ENCODE measurements around the gene CHAC1.
"Not testable (repeated sequence)": the region's sequence is repeated elsewhere in the genome, so short reads cannot be mapped to it uniquely, and the experiment has no call there.

The CHAC1 gene

DNA sequence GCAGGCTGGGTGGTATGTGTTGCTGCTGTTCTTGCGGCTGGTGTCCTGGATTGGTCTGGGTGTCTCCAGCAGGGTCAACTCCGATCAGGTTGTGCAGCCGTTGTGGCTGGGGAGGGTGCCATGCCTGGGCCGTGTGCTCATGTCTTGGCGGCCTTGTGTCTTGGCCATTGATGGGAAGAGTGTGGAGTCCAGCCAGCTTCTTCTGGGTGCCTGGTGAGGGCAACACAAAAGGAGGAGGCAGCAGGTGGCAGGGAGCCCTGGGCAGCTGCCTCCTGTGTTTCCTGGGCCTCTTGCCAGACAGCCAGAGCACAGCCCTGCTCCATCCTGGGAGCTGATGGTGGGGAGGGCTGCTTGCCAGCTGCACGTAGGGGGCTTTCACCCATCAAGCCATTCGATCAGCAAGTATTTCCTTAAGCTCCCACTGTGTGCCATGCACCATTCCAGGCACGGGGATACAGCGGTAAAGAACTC is 4.3 kb downstream of the CHAC1 start:
- DNase-seq (ENCODE audit: low spot score), result no peak

DNA sequence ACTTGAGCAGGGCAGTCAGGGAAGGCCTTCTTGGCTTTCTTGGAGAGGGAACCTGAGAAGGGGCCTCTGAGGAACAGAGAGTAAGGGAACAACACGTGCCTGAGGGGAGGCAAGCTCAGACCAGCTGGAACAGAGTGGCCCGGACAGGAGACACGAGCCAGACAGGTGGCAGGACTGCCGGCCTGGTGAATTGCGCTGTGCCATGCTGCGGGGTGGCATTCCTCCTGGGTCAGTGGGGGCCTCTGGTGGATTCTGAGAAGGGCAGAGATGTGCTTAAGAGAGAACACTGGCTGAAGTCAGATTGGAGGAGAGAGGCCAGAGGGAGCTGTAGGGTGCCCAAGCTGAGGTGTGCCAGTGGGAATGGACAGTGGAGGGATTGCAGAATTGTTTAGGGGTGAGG is 4.9 kb downstream of the CHAC1 start:
- DNase-seq (ENCODE audit: low spot score), result no peak

DNA sequence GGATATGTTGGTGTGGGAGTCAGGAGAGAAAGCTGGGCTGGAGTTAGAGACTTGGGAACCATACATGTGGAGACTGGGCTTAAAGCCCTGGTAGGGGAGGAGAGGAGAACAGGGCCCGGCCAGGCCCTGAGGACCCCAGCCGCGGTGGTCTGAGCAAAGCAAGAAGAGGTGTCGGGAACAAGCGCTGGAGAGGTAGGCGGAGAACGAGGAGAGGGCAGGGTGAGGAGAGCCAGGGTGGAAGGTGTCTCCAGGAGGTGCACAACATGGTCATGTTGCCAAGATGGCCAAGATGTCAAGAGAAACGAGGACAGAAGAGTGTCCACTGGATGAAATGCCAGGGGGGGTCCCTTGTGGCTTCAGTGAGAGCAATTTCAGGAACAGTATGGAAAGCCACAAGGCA is 5.5 kb downstream of the CHAC1 start:
- no peak for DNase-seq (ENCODE audit: low spot score)

DNA sequence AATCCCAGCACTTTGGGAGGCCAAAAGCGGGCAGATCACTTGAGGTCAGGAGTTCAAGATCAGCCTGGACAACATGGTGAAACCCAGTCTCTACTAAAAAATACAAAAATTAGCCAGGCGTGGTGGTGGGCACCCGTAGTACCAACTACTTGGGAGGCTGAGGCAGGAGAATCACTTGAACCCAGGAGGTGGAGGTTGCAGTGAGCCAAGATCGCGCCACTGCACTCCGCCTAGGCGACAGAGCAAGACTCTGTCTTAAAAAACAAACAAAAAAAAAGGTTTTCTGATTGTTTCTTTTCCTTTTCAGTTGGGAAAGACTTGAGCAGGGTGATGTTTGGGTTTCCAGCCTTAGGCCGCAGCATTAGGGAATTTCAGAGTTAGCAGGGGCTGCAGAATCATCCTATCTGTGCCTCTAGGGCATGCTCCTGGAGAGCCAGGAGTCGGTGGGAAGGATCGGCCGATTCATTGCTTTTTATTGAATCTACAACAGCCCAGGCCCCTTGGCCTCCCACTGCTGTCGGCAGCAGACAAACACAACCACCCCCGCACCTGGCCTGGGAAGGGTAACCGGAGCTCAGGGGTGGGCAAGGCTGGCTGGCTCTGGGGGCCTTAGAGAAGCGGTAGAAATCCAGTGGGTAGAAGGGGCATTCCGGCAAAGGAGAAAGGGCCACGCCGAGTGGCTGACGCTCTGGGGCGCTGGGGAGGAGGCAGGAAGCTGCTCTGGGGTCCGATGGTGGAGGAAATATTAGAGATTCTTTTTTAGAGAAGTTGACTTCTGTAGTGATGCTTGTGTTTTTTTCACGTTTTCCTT is 6.3 kb downstream of the CHAC1 start:
- no peak for DNase-seq (ENCODE audit: low spot score)

DNA sequence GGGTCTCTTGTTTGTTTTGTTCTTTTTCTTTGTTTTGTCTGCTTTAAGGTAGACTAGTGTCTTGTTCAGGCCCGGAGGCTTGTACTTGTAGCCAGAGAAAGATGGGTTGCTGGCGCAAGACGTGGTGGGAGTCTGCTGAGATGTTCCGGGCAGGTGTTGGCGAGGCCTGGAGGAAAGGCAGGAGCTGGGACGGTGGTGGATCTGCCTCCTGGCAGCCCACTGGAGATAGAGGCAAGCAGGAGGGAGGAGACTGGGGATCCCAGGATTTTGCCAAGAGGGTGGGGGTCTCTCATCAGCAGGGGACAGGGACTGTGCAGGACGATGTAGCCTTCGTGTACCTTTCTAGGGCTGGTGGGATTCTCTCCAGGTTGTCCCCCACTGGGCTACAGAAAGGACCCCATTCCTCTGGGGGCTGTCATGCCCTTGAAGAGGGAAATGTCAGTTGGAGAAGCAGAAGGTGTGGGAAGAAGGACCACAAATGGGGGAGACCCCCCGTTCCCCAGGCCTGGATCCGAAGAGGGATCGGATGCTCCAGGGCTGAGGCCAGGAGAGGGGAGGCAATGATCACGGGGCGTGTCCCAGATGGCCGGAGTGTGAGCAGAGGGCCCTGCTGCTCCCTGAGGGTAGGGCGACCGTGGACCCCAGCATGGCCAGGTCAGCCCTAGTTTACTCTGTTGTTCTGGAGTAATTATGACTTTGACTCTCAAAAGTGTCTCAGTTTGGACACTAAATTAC is 7.0 kb downstream of the CHAC1 start:
- DNase-seq (ENCODE audit: low spot score), result no peak

DNA sequence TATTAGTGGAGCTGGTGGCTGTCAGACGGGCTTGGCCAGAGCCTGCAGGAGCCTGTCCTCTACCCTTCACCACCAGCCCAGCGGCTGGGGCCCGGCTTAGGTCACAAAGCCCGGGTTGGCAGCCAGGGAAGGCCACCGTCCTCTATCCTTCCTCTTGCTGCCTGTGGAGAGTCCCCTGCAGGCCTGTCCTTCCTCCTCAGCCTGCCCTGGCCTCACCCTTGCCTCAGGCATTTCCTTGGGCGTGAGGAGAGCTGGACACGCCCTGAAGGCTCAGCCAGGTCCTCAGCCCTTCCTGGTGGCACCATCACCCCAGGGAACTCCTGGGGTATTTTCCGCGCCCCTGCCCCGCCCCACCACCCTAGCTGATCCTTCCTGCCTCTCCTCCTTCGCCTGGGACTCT is 7.7 kb downstream of the CHAC1 start:
- DNase-seq (ENCODE audit: low spot score), result no peak

DNA sequence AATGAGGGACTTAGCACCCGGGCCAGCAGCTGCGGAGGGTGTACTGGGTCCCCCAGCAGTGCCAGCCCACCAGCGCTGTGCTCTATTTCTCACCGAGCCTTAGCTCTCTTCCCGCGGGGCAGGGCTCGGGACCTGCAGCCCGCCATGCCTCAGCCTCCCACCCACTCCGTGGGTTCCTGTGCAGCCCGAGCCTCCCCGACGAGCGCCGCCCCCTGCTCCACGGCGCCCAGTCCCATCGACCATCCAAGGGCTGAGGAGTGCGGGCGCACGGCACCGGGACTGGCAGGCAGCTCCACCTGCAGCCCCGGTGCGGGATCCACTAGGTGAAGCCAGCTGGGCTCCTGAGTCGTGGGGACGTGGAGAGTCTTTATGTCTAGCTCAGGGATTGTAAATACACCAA is 8.5 kb downstream of the CHAC1 start:
- DNase-seq (ENCODE audit: low spot score), result not testable (repeated sequence)

DNA sequence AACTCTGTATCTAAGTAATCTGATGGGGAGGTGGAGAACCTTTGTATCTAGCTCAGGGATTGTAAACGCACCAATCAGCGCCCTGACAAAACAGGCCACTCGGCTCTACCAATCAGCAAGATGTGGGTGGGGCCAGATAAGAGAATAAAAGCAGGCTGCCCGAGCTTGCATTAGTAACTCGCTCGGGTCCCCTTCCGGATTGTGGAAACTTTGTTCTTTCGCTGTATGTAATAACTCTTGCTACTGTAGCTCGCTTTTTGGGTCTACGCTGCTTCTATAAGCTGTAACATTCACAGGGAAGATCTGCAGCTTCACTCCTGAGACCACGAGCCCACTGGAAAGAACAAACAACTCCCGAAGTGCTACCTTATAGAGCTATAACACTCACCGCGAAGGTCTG is 9.0 kb downstream of the CHAC1 start:
- DNase-seq (ENCODE audit: low spot score), result not testable (repeated sequence)

DNA sequence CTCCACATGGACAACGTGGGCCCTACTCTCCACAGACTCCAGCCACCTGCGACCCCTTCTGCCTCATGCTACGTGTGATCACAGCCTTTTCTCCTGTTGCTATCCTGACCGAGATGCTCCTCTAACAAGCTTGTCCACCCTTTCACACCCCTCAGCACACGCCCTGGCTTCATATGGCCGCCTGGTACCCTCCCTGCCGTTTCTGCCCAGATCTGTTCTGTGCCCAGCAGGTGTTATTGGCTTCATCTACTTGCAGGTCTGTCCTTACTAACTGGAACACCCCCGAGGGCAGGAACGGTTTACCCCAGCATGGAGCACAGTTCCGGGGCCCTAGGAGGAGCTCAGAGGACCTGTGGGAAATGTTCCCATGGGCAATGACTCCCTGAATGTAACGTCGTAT is 9.9 kb downstream of the CHAC1 start:
- no peak for DNase-seq (ENCODE audit: low spot score)

DNA sequence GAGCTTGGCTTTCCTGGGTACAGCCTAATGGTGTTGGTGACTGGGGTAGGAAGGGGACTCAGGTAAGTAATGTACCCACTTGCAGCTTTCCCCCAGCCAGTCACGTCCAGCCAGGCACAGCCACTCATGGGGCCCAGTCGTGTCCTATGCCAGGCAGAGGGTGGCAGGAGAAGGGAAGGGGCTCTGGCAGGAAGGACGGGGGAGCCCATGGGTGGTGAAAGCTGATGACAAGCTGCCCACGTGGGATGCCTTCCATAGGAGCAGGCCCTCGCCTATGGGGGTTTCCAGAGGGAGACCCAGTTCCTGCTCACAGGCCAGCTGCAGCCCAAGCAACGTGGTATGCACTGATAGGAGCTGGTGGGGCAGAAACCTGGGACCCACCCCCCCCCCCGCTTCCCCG is 10.7 kb downstream of the CHAC1 start:
- DNase-seq (ENCODE audit: low spot score), result no peak

DNA sequence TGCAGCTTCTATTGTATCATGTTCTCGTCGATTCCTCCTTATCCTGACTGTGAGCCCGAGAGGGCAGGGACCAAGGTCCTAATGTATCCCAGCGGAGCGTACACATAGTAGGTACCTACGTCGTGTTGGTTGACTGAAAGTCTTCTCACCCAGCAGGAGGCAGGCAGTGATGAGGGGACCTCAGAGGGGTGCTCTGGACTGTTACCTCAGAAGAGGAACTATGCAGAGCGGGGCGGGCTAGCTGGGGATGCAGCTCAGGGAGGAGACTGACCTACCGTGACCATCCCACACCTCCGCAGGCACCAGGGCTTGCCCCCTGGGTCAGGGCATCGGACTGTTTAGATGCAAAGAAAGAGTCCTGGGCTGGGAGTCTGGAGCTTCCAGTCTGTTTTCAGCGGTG is 11.4 kb downstream of the CHAC1 start:
- no peak for DNase-seq (ENCODE audit: low spot score)

DNA sequence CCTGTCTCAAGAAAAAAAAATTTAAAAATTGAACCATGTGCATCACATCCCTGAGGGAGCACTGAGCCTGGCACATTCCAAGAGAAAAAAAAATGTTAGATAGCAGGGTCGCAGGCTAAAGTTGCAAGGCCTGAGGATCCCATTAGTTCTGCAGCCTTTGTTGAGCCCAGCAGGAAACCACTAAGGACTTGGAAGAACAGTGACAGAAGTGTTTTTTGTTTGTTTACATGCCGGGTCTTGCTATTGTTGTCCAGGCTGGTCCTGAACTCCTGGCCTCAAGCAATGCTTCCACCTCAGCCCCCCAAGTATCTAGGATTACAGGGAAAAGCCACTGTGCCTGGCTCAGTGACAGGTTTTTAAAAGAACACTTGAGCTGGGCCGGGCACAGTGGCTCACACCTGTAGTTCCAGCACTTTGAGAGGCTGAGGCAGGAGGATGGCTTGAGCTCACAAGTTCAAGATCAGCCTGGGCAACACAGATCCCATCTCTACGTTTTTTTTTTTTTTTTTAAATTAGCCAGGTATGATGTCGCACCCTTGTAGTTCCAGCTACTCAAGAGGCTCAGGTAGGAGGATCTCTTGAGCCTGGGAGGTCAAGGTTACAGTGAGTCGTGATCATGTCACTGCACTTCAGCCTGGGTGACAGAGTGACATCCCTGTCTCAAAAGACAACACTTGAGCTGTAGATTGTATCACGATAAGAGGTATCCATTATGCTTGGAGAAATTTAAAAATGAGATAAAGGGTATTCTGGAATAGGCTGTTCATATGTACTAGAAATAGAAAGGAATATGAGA is 15.2 kb downstream of the CHAC1 start:
- DNase-seq (ENCODE audit: low spot score), result no peak

DNA sequence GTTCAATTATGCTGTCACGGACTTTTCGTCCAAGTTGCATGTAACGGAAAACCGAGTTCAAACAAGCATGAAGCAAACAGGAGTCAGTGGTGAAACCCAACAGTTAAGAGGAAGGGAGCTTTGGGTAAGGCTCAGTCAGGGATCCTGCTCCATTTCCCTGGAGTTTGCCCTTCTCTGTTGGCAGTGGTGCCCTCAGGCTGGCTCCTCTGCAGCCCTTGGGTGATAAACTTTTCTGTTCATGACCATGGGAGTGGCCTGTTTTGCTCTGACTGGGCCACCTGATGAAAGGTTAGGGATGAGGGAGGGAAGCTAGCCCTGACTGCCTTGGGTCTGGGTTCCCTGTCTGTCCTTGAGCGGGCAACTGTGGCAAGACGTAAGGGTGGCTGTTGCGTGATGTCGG is 16.1 kb downstream of the CHAC1 start:
- DNase-seq (ENCODE audit: low spot score), result no peak

DNA sequence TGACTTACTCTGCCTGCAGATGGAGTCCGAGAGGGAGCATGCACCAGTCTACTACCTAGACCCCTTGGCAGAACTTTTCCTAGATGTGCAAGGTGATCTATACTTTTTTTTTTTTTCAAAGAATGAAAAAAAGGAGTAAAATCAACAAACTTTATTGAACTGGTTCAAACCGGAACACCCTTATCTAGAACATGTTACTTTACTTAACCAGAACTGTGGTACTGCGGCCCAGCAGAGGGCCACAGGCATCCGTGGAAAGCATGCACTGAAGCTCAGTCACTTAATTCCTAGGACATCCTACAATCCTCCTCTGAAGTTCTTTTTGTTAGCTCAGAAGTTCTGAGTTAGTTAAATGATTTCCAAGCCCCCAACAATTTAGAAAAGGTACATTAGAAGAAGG is 21.6 kb downstream of the CHAC1 start:
- no peak for DNase-seq (ENCODE audit: low spot score)

DNA sequence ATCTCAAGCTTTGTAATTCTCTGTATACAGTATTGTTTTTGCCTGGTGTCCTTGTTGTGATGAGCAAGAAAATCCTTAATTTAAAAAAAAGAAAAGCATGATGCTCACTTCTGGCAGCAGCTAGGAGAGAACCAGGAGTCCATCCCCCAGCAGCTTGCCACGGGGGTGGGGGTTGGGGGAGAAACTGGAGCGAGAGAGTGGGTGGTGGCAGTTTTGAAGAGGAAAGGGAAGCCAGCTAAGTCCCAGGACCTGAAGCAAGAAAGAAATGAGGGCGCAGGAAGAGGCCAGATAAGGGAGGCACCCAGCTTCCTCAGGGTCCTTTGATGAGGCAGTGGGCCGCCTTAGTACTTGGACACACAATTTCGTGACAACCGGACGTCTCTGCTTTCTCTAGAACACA is 23.5 kb downstream of the CHAC1 start:
- no peak for DNase-seq (ENCODE audit: low spot score)

DNA sequence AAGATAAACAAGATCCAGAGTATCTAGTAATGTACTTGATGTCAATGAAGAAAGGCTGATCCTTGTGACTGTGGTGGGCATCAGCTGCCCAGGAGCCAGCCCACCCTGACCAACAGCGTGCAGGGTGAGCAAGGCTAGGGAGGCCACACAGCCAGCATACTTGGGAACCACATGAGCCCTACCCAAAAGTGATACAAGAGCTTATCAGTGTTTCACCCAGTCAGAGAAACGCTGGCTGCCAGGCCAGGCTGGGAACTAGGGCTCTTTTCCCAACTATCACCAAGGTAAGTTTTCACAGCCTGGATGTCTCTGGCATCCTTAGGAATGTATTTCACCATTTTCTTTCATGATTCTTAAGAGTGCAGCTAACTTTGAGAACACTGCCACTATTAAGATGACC is 24.9 kb downstream of the CHAC1 start:
- no peak for DNase-seq (ENCODE audit: low spot score)

DNA sequence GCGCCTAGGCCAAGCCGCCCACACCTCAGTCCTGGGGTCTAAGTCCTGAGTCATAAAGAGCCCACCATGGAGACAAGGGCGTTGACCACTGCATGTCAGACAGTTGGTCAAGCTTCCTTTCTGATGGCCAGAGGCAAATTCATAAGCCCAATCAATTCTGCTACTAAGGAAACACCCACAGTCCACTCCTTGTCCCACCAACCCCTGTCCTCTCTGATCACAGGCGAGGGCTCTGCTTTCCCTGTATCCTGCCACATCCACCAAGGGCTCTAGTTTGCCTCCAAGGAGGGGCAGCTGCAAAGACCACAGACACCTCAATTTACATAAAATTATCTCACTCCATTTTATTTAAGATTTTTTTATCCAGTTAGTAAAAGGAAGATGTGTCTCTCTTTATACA is 25.3 kb downstream of the CHAC1 start:
- DNase-seq (ENCODE audit: low spot score), result no peak

DNA sequence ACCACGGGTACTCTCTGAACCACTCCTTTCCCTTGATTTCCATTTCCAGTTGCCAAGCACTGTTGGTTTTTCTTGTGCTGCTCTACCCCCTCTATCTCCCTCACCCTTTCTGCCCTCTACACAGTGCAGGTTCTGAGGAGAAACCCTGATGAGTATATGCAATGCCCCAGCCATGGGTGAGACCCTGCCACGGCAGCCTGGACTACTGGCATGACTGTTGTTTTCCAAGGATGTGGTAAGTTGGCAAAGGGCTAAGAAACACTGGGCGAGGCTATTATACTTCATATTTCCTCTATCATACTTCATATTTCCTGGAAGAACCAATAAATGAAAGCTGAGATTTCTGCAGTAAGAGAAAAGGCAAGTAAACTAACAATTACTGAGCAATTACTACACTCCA is 27.9 kb downstream of the CHAC1 start:
- no peak for DNase-seq (ENCODE audit: low spot score)

DNA sequence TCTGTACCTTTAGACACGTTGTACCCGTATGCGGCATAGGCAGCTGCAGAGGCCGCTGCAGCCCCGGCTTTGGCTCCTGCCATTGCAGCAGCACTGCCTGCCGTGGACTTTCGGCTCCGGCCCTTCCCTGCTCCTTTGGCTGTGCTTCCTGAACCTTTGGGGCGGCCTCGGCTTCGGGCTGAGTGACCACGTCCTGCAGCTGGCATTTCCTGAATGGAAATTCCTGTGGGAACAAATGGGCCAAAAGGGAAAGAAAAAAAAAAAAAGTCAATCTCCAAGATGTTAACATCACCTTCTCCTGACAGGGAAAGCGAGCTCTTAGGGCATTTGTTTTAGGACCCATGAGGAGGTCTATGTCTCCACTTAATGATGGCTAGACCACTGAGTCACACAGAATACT is 29.6 kb downstream of the CHAC1 start:
- DNase-seq (ENCODE audit: low spot score), result no peak

DNA sequence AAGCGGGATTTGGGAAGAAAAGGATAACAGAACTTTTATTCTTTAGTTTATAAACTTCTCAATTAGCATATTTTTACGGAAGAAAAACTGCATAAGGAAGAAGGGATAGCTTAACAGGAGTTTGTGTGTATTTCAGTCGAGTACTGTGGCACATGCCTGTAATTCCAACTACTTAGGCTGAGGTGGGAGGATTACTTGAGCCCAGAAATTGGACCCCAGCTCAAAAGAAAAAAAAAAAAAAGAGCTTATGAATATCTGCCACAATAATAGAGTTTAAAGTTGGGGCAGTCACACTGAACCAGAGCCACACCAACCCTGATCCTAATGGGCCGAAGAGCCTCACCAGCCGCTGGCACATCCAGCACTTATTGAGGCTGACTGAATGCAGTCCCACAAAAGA is 31.1 kb downstream of the CHAC1 start:
- DNase-seq (ENCODE audit: low spot score), result no peak

DNA sequence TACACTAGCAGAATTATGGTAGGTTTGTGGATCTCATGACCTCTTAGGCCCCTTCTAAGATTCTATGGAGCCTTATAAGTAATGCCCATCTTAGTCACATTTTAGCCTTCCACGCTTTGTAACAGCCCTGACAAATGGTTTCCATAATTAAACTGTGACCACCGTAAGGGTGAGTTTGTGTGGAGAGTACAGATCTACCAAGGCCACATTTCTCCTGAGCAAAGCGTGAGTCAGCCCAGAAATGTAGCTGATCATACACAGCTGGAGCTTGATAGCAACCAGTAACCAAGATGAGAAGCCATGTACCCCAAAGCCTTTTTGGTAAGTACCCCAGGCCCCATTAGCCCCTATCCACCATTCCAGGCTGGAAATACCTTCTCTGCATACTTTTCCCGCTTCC is 31.7 kb downstream of the CHAC1 start:
- no peak for DNase-seq (ENCODE audit: low spot score)

DNA sequence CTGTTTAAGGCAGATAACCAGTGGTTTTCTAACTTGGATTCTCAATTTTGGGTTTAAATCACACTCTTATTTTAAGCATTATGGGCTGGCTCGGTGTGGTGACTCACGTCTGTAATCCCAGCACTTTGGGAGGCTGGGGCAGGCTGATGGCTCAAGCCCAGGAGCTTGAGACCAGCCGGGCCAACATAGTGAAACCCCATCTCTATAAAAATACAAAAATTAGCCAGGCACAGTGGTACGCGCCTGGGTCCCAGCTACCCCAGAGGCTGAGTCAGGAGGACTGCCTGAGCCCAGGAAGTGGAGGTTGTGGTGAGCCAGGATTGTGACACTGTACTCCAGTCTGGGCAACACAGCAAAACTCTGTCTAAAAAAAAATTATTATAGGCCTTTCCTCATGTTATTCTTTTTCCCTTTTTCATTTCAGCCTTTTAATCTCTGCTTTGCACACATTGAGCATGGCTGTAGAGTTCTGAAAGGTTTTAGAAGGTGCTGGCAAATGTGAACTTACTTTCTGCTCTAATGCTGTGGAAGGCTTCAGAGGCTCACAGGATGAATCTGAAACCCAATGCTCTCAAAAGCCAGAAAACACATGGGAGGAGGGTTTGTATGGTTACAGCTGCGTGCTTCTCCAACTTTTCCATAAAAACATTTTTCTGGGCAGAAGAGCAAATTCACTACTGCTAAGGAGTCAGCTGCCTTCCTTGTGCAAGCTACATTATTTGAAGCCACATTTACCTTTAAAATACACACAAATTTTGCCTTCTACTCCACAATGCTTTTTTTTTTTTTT is 32.5 kb downstream of the CHAC1 start:
- no peak for DNase-seq (ENCODE audit: low spot score)
